IMR-90 (cell line): ENCODE results near the gene CST9L. TPM values are rescaled to one million over a fixed set of nuclear protein-coding genes. Genes with fewer than 3 reads are reported as not detected.

ENCODE experiments used
- ATAC-seq: fragments of 200-7000 bp; cut with Tn5 transposase; 2 replicates; pipeline ENCODE4 v1.9.1; 2020; ENCODE audit warnings: low read depth, mild to moderate bottlenecking, moderate library complexity
- BruUV-seq: library from RNA; stranded (reverse); fragments of 400-500 nt; replicated peaks from 2 replicates; lab custom pipeline; 2021; lab: Mats Ljungman, UMichigan
- CTCF ChIA-PET: fragments of 300-600 bp; formaldehyde crosslinking; extraction: SDS; loops from one replicate; lab custom pipeline; 2021; ENCODE audit warnings: antibody characterized with exemption; lab: Yijun Ruan, JAX
- POLR2A ChIA-PET: fragments of 300-600 bp; sonication (Branson Sonifier 250); formaldehyde crosslinking; loops from one replicate; lab custom pipeline; 2022; ENCODE audit warnings: antibody characterized with exemption; ENCODE audit not compliant: unreplicated experiment; lab: Charles Lee
- DNase-seq: peaks from one replicate; pipeline ENCODE4 v3.0.0; 2013
- H2AFZ ChIP-seq: replicated peaks from 2 replicates; pipeline ENCODE3; 2013; ENCODE audit warnings: low read length, mild to moderate bottlenecking; ENCODE audit not compliant: poor library complexity
- H2AK5ac ChIP-seq: 2 replicates; pipeline ENCODE4 v1.6.1; 2013; ENCODE audit warnings: low read depth, low read length, inconsistent platforms
- H2AK9ac ChIP-seq: replicated peaks from 2 replicates; pipeline ENCODE3; 2013; ENCODE audit warnings: mild to moderate bottlenecking, low read depth, low read length, moderate library complexity; ENCODE audit not compliant: poor library complexity
- H2BK120ac ChIP-seq: 2 replicates; pipeline ENCODE4 v1.6.1; 2013; ENCODE audit warnings: low read depth, low read length, inconsistent platforms
- H2BK15ac ChIP-seq: 3 replicates; pipeline ENCODE4 v1.6.1; 2013; ENCODE audit warnings: low read depth, low read length, inconsistent platforms
- H2BK20ac ChIP-seq: 2 replicates; pipeline ENCODE4 v1.6.1; 2013; ENCODE audit warnings: low read depth, mild to moderate bottlenecking, inconsistent platforms, low read length, moderate library complexity
- H2BK5ac ChIP-seq: 2 replicates; pipeline ENCODE4 v1.6.1; 2013; ENCODE audit warnings: mild to moderate bottlenecking, low read depth, low read length, inconsistent platforms; ENCODE audit not compliant: poor library complexity, severe bottlenecking
- H3K14ac ChIP-seq: replicated peaks from 2 replicates; pipeline ENCODE4 v1.6.1; 2013; ENCODE audit warnings: low read depth, low read length, inconsistent platforms
- H3K18ac ChIP-seq: 2 replicates; pipeline ENCODE4 v1.6.1; 2013; ENCODE audit warnings: low read depth, low read length, control low read depth
- H3K23ac ChIP-seq: 2 replicates; pipeline ENCODE4 v1.6.1; 2013; ENCODE audit warnings: low read depth, low read length, inconsistent platforms
- H3K27ac ChIP-seq: 2 replicates; pipeline ENCODE4 v1.5.1; 2013; ENCODE audit warnings: mild to moderate bottlenecking, control low read depth, low read length; ENCODE audit not compliant: insufficient read depth
- H3K27me3 ChIP-seq: 2 replicates; pipeline ENCODE4 v1.6.1; 2013; ENCODE audit warnings: low read length; ENCODE audit not compliant: control insufficient read depth, insufficient read depth
- H3K36me3 ChIP-seq: 2 replicates; pipeline ENCODE4 v1.6.1; 2013; ENCODE audit warnings: low read length, mixed read lengths; ENCODE audit not compliant: control insufficient read depth, insufficient read depth
- H3K4ac ChIP-seq: 2 replicates; pipeline ENCODE4 v1.6.1; 2013; ENCODE audit warnings: low read depth, low read length, inconsistent platforms
- H3K4me1 ChIP-seq: 2 replicates; pipeline ENCODE4 v1.6.1; 2013; ENCODE audit warnings: low read length, mixed read lengths; ENCODE audit not compliant: control insufficient read depth, insufficient read depth
- H3K4me2 ChIP-seq: 2 replicates; pipeline ENCODE4 v1.6.1; 2013; ENCODE audit warnings: low read depth, mild to moderate bottlenecking, control low read depth, low read length, moderate library complexity
- H3K4me3 ChIP-seq: 2 replicates; pipeline ENCODE4 v1.5.1; 2013; ENCODE audit warnings: low read depth, mild to moderate bottlenecking, control low read depth, low read length, moderate library complexity; ENCODE audit not compliant: insufficient read depth
- H3K56ac ChIP-seq: 2 replicates; pipeline ENCODE4 v1.6.1; 2013; ENCODE audit warnings: low read length, inconsistent platforms; ENCODE audit not compliant: insufficient read depth; ENCODE audit errors: extremely low read depth
- H3K79me1 ChIP-seq, 2 experiments: 2 replicates each; pipeline ENCODE4 v1.6.1; 2013; ENCODE audit warnings: low read length in 2 of 2, inconsistent platforms in 1 of 2, low read depth in 1 of 2
- H3K9ac ChIP-seq: 2 replicates; pipeline ENCODE4 v1.6.1; 2013; ENCODE audit warnings: low read depth, low read length, control low read depth
- H3K9me1 ChIP-seq: 2 replicates; pipeline ENCODE4 v1.6.1; 2013; ENCODE audit warnings: low read length, inconsistent platforms; ENCODE audit not compliant: insufficient read depth
- H3K9me3 ChIP-seq: 2 replicates; pipeline ENCODE4 v1.6.1; 2013; ENCODE audit warnings: low read length; ENCODE audit not compliant: control insufficient read depth, insufficient read depth
- H4K20me1 ChIP-seq: 2 replicates; pipeline ENCODE4 v1.6.1; 2013; ENCODE audit warnings: low read length, inconsistent platforms; ENCODE audit not compliant: insufficient read depth
- H4K5ac ChIP-seq: 2 replicates; pipeline ENCODE4 v1.6.1; 2013; ENCODE audit warnings: mild to moderate bottlenecking, low read depth, low read length, control low read depth
- H4K8ac ChIP-seq, 2 experiments: 2 replicates each; pipeline ENCODE4 v1.6.1; 2013; ENCODE audit warnings: low read depth in 2 of 2, low read length in 2 of 2, control low read depth in 1 of 2, inconsistent platforms in 1 of 2
- H4K91ac ChIP-seq: 2 replicates; pipeline ENCODE4 v1.6.1; 2013; ENCODE audit warnings: low read depth, low read length, inconsistent platforms; ENCODE audit not compliant: insufficient read depth
- BHLHE40 ChIP-seq: fragments of 150-350 bp; IDR thresholded peaks from 2 replicates; pipeline ENCODE4 v1.6.1; 2016; ENCODE audit warnings: mild to moderate bottlenecking, low read depth, low read length
- CEBPB ChIP-seq: IDR thresholded peaks from 2 replicates; pipeline ENCODE4 v1.6.1; 2012; ENCODE audit warnings: low read depth, low read length, improper control_type of control experiment
- CHD1 ChIP-seq: IDR thresholded peaks from 2 replicates; pipeline ENCODE4 v1.6.1; 2012; ENCODE audit warnings: low read depth, low read length, improper control_type of control experiment
- FOS ChIP-seq: fragments of 150-350 bp; IDR thresholded peaks from 2 replicates; pipeline ENCODE4 v1.6.1; 2016; ENCODE audit warnings: low read depth, low read length
- NFE2L2 ChIP-seq: fragments of 150-350 bp; IDR thresholded peaks from 2 replicates; pipeline ENCODE4 v1.6.1; 2016; ENCODE audit warnings: low read depth, mild to moderate bottlenecking, low read length
- RFX5 ChIP-seq: IDR thresholded peaks from 2 replicates; pipeline ENCODE4 v1.8.0; 2012; ENCODE audit warnings: low read depth, mild to moderate bottlenecking, low read length, moderate library complexity
- dilution Hi-C: fragments of 300-500 bp; cut with HindIII; formaldehyde crosslinking; loops from one replicate; pipeline ENCODE4 v1.14.3; 2018; ENCODE audit warnings: low sequenced_read_pairs; ENCODE audit not compliant: unreplicated experiment
- in situ Hi-C: fragments of 300-500 bp; cut with MboI; formaldehyde crosslinking; loops from 3 replicates; pipeline ENCODE4 v1.14.3; 2019; ENCODE audit warnings: low sequenced_read_pairs, inconsistent platforms, mixed read lengths
- intact Hi-C: fragments of 100-400 bp; cut with micrococcal nuclease; formaldehyde crosslinking; loops from 2 replicates; pipeline ENCODE4 v1.10.0; 2022
- polyA plus RNA-seq, 3 experiments: library from polyadenylated mRNA; depleted of rRNA; stranded (reverse); fragments of >200 nt; gene quantifications; 2 replicates each; pipeline ENCODE4 v1.2.3, GENCODE V29; 2012; ENCODE audit warnings: low replicate concordance in 1 of 3
- total RNA-seq: library from RNA; depleted of rRNA; stranded (reverse); fragments of >200 nt; gene quantifications from 2 replicates; pipeline ENCODE4 v1.2.3, GENCODE V29; 2012
- TF ChIP-seq, protein P1 (sequence below): conservative IDR thresholded peaks from 2 replicates; pipeline ENCODE4 v1.5.1; 2012; ENCODE audit warnings: mild to moderate bottlenecking, low read depth, low read length, improper control_type of control experiment
- TF ChIP-seq, protein P2 (sequence below): fragments of 150-350 bp; IDR thresholded peaks from 2 replicates; pipeline ENCODE4 v1.6.1; 2017; ENCODE audit warnings: mild to moderate bottlenecking, antibody characterized with exemption, low read length, low read depth

The CST9L gene
- total and polyA plus RNA-seq, 2 of the 4 experiments (the other 2 are of a cell fraction): not detected

DNA sequence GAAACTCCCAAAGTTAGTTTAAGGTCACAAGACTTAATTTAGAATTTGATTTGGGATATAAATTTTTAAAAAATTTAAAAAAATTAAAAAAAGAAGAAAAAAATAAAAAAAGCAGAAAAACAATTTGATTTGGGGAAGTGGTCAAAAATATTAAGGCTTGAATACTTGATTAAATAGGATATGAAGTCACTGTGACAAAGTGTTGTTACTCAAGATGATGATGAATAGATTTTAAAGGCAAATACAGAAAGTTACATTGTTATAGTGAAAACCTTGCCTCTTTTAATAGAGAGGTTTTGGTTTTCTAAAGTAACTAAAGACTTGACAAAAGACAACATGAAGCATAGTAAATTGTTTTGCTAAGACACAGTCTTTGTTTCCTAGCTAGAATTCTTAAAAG lies 30.2 kb upstream of the CST9L start:
- H3K56ac ChIP-seq: no peak overlapping the region
- BruUV-seq: no TSS peak

More for the DNA sequence above, 30.2 kb upstream of the CST9L start:
- TF ChIP-seq FOS: no peak
- no peak for TF ChIP-seq BHLHE40
- no peak for TF ChIP-seq CHD1
- no peak for TF ChIP-seq CEBPB
- TF ChIP-seq, protein P1, sequence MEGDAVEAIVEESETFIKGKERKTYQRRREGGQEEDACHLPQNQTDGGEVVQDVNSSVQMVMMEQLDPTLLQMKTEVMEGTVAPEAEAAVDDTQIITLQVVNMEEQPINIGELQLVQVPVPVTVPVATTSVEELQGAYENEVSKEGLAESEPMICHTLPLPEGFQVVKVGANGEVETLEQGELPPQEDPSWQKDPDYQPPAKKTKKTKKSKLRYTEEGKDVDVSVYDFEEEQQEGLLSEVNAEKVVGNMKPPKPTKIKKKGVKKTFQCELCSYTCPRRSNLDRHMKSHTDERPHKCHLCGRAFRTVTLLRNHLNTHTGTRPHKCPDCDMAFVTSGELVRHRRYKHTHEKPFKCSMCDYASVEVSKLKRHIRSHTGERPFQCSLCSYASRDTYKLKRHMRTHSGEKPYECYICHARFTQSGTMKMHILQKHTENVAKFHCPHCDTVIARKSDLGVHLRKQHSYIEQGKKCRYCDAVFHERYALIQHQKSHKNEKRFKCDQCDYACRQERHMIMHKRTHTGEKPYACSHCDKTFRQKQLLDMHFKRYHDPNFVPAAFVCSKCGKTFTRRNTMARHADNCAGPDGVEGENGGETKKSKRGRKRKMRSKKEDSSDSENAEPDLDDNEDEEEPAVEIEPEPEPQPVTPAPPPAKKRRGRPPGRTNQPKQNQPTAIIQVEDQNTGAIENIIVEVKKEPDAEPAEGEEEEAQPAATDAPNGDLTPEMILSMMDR: no peak
- no peak for TF ChIP-seq RFX5
- TF ChIP-seq, protein P2, sequence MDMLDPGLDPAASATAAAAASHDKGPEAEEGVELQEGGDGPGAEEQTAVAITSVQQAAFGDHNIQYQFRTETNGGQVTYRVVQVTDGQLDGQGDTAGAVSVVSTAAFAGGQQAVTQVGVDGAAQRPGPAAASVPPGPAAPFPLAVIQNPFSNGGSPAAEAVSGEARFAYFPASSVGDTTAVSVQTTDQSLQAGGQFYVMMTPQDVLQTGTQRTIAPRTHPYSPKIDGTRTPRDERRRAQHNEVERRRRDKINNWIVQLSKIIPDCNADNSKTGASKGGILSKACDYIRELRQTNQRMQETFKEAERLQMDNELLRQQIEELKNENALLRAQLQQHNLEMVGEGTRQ: no peak
- no peak for TF ChIP-seq NFE2L2
- H2BK120ac ChIP-seq: no peak overlapping the region
- H4K5ac ChIP-seq: no peak overlapping the region
- H3K9me1 ChIP-seq: no peaks in the 10 kb centered on the region
- no peak for ATAC-seq
- intact Hi-C loops (no loop called here), dilution Hi-C loops (no loop called here), in situ Hi-C loops (no loop called here)
- H3K18ac ChIP-seq: no peak overlapping the region
- no peaks in the 10 kb centered on the region for H3K9me3 ChIP-seq
- H2BK20ac ChIP-seq: no peak overlapping the region
- no peak overlapping the region for H3K4me2 ChIP-seq
- H3K27ac ChIP-seq: no peak overlapping the region
- no peak for DNase-seq
- H2BK5ac ChIP-seq: no peak overlapping the region
- no peak overlapping the region for H3K14ac ChIP-seq
- no peaks in the 10 kb centered on the region for H3K4me1 ChIP-seq
- no peak overlapping the region for H3K9ac ChIP-seq
- POLR2A ChIA-PET: no interaction called here
- peaks cover 9% of the 10 kb centered on the region for H3K27me3 ChIP-seq
- H2AFZ ChIP-seq: no peak overlapping the region
- no peak overlapping the region for H3K4me3 ChIP-seq
- H2AK5ac ChIP-seq: no peak overlapping the region
- no peak overlapping the region for H2BK15ac ChIP-seq
- no peak overlapping the region for H4K91ac ChIP-seq
- no peaks in the 10 kb centered on the region for H4K20me1 ChIP-seq
- CTCF ChIA-PET: interaction anchor here (0.6 kb wide), 1 partner anchor 1257 kb away, joined by 7 read pairs; no protein-coding TSS in a partner anchor
- no peaks in the 10 kb centered on the region for H3K79me1 ChIP-seq
- no peak overlapping the region for H4K8ac ChIP-seq
- no peaks in the 10 kb centered on the region for H3K36me3 ChIP-seq
- H3K23ac ChIP-seq: no peak overlapping the region
- H2AK9ac ChIP-seq: no peak overlapping the region
- H3K4ac ChIP-seq: no peak overlapping the region
